Thyroid gland (tissue), 4 donors: ENCODE measurements around the gene KCNJ10.

ENCODE experiments used
- POLR2A ChIP-seq, 2 donors: fragments of 450-650 bp; IDR thresholded peaks; one replicate each; pipeline ENCODE4 v1.6.1; 2017; ENCODE audit warnings: antibody characterized with exemption in 2 of 2, mild to moderate bottlenecking in 2 of 2, moderate library complexity in 1 of 2
- TF ChIP-seq, protein P1 (sequence below), 6 experiments: fragments of 200-600 bp in 3 of 6; fragments of 450-650 bp in 3 of 6; sonication (generic) in 3 of 6; IDR thresholded peaks; one replicate each; pipeline ENCODE4 v1.5.1; 2016 to 2019; ENCODE audit warnings: antibody characterized with exemption in 6 of 6, mild to moderate bottlenecking in 2 of 6, inconsistent platforms in 1 of 6, moderate library complexity in 1 of 6

DNA sequence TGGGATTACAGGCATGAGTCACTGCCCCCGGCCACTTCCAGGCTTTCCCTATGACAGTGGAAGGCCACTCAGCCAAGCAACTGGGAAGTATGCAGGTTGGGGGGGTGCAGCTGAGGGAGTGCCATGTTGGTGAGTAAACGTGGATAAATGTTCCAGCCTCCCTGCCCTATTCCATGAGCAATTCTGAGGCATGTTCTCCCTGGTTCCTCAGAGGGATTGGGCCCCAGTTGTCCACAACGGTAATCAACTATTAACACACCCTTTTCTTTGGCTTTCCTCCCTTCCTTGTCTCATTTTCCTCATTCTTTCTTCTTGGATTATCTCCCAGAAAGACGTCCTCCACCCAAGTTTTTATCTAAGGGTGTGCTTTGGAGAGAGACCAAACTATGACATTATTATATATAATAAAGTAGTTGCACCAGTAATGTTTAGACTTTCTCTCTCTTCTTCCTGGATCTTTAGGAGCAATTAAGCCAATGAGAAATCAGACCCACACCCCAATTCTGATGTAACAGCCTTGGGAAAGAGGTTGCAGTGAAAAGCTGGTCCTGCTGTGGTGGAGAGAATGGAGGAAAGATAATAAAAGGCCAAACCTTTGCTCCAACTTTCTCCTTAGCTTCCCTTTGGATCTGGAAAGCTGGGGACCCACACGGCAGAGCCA lies 109.1 kb downstream of the KCNJ10 start:
- no peak for TF ChIP-seq POLR2A (IDR thresholded peaks at IDR 0.05)
- TF ChIP-seq, protein P1, sequence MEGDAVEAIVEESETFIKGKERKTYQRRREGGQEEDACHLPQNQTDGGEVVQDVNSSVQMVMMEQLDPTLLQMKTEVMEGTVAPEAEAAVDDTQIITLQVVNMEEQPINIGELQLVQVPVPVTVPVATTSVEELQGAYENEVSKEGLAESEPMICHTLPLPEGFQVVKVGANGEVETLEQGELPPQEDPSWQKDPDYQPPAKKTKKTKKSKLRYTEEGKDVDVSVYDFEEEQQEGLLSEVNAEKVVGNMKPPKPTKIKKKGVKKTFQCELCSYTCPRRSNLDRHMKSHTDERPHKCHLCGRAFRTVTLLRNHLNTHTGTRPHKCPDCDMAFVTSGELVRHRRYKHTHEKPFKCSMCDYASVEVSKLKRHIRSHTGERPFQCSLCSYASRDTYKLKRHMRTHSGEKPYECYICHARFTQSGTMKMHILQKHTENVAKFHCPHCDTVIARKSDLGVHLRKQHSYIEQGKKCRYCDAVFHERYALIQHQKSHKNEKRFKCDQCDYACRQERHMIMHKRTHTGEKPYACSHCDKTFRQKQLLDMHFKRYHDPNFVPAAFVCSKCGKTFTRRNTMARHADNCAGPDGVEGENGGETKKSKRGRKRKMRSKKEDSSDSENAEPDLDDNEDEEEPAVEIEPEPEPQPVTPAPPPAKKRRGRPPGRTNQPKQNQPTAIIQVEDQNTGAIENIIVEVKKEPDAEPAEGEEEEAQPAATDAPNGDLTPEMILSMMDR (IDR thresholded peaks at IDR 0.05), result no peak
